ENCODE data around the gene HECTD4. TPM values are rescaled to one million over a fixed set of nuclear protein-coding genes. Genes with fewer than 3 reads are reported as not detected.

The HECTD4 gene
- total RNA-seq, 1 experiment from 2014 or later = 30.0 TPM

DNA sequence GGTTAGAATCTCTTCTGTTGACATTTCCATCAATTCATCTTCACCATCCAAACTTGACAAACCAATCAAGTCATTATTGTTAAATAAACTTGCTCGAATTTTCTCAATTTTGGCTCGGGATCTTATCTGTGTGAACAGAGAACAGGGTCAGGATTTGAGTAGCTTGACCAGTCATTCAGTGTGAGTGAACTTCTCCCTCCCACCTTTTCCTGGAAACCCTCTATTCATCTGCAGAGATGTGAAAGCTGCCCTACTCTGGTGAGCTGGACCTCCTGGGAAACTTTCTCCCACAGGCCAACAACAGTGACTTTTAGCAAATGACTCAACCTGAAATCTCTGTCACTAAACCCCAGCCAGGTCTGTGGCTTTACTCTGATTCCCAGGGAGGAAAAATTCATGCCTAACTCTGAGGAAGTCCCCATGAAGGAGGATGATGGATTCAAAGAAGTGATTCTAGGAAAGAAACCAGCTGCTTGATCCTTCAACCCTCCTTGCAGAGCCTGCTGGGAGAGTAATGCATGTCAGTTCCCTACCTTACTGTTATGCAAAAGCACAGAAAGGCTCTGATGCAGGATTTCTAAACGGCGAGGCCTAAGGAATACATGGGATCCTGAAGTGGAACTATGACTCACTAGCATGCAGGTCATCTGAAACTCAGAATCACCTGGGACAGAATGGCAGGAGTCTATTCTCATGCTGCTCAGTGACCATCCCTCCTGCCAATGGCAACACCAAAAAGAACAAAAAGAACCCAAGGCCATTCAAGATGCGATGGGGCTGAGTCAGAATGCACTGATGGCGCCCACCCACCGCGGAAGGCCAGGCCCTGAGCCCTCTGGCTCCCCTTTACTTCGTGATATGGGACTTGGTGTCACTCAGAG lies 198.8 kb downstream of the HECTD4 start:
- H3K4ac ChIP-seq (ENCODE audit: low read depth, low read length) = no peak overlapping the region
- H3K79me1 ChIP-seq (ENCODE audit: insufficient read depth, low read depth, low read length, poor library complexity, severe bottlenecking) = no peaks in the 10 kb centered on the region
- no peaks in the 10 kb centered on the region for H3K79me2 ChIP-seq (ENCODE audit: insufficient read depth, low read length)
- no peak overlapping the region for H3K4me2 ChIP-seq (ENCODE audit: insufficient read depth, insufficient read length, low read length)
- H3K27ac Mint-ChIP-seq = peak overlapping the region; percentile 80 to 93 (median 91); a peak in 6 of 7 replicates
- H4K91ac ChIP-seq (ENCODE audit: insufficient read length, low read depth, low read length) = no peak overlapping the region
- H3K9me3 ChIP-seq (ENCODE audit: control insufficient read depth, low read depth, low read length) = no peaks in the 10 kb centered on the region
- TF ChIP-seq, protein P1, sequence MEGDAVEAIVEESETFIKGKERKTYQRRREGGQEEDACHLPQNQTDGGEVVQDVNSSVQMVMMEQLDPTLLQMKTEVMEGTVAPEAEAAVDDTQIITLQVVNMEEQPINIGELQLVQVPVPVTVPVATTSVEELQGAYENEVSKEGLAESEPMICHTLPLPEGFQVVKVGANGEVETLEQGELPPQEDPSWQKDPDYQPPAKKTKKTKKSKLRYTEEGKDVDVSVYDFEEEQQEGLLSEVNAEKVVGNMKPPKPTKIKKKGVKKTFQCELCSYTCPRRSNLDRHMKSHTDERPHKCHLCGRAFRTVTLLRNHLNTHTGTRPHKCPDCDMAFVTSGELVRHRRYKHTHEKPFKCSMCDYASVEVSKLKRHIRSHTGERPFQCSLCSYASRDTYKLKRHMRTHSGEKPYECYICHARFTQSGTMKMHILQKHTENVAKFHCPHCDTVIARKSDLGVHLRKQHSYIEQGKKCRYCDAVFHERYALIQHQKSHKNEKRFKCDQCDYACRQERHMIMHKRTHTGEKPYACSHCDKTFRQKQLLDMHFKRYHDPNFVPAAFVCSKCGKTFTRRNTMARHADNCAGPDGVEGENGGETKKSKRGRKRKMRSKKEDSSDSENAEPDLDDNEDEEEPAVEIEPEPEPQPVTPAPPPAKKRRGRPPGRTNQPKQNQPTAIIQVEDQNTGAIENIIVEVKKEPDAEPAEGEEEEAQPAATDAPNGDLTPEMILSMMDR (conservative IDR thresholded peaks at IDR 0.05) = no peak
- no peak overlapping the region for H2BK120ac ChIP-seq (ENCODE audit: low read depth, low read length, poor library complexity, severe bottlenecking)
- no peak overlapping the region for H4K5ac ChIP-seq (ENCODE audit: insufficient read length, low read depth, low read length)
- H3K36me3 Mint-ChIP-seq (ENCODE audit: insufficient read depth in 1 of 3, low read depth in 3 of 3) = peaks cover 4 to 26% (median 24%) of the 10 kb centered on the region in 3 experiments; a peak in 6 of 7 replicates
- H3K27me3 Mint-ChIP-seq (ENCODE audit: low read depth) = no peaks in the 10 kb centered on the region
- H3K27ac ChIP-seq (ENCODE audit: insufficient read length, low read depth, low read length) = no peak overlapping the region
- H2BK15ac ChIP-seq (ENCODE audit: low read depth, low read length) = no peak overlapping the region
- no peak overlapping the region for H2AK5ac ChIP-seq (ENCODE audit: insufficient read length, low read length)
- no peaks in the 10 kb centered on the region for H3K23me2 ChIP-seq (ENCODE audit: insufficient read length, low read depth, low read length, poor library complexity, severe bottlenecking)
- no peaks in the 10 kb centered on the region for H4K20me1 ChIP-seq (ENCODE audit: control insufficient read depth, insufficient read depth, insufficient read length)
- no peak overlapping the region for H2BK20ac ChIP-seq (ENCODE audit: low read depth, low read length, poor library complexity, severe bottlenecking)
- no peaks in the 10 kb centered on the region for H3K9me3 Mint-ChIP-seq
- H2BK12ac ChIP-seq (ENCODE audit: insufficient read length, low read depth, low read length) = no peak overlapping the region
- DNase-seq = peak; percentile 64
- no peak overlapping the region for H3T11ph ChIP-seq (ENCODE audit: low read length)
- H2AFZ ChIP-seq (ENCODE audit: low read length) = no peak overlapping the region
- no peaks in the 10 kb centered on the region for H3K27me3 ChIP-seq (ENCODE audit: insufficient read depth, low read length)
- peak overlapping the region in 1 of 2 experiments; percentile 38; a peak in 1 of 5 replicates for H3K4me3 Mint-ChIP-seq
- H3K4me1 ChIP-seq (ENCODE audit: insufficient read depth, low read length) = peaks cover 7% of the 10 kb centered on the region
- H2BK5ac ChIP-seq (ENCODE audit: insufficient read length, low read length) = no peak overlapping the region
- no peak overlapping the region for H3K18ac ChIP-seq (ENCODE audit: insufficient read length, low read depth, low read length)
- H3K23ac ChIP-seq (ENCODE audit: insufficient read length, low read depth, low read length) = no peak overlapping the region
- no peak overlapping the region for H4K8ac ChIP-seq (replicated peaks; ENCODE audit: insufficient read length, low read depth, low read length)
- no peak overlapping the region for H3K9ac ChIP-seq (ENCODE audit: extremely low read depth, insufficient read length, low read length)
- peaks cover 18 to 20% of the 10 kb centered on the region in 2 experiments for H3K4me1 Mint-ChIP-seq
- no peak overlapping the region for H3K56ac ChIP-seq (ENCODE audit: insufficient read length, low read depth, low read length)
- H3K14ac ChIP-seq (ENCODE audit: insufficient read depth, low read length) = no peak overlapping the region
- no CpG with 5 or more reads among the region's 9 CpGs for WGBS (ENCODE audit: extremely low coverage, insufficient read length, low lambda C conversion rate)

Data from H9 (cell line).